Hepatocyte (in vitro differentiated cells): Measurements from ENCODE around the gene SIRT2. TPM values are rescaled to one million over a fixed set of nuclear protein-coding genes. Genes with fewer than 3 reads are reported as not detected.

ENCODE experiments used
- DNase-seq: peaks from one replicate; pipeline ENCODE4 v3.0.0-alpha.2; 2016; ENCODE audit warnings: low spot score
- H2AFZ ChIP-seq: fragments of 200-600 bp; sonication (generic); 2 replicates; pipeline ENCODE4 v1.6.0; 2016; ENCODE audit warnings: antibody characterized with exemption, mild to moderate bottlenecking
- H3K27ac ChIP-seq: fragments of 200-600 bp; sonication (generic); 2 replicates; pipeline ENCODE4 v1.5.1; 2016; ENCODE audit warnings: mild to moderate bottlenecking
- H3K27me3 ChIP-seq: fragments of 200-600 bp; sonication (generic); 2 replicates; pipeline ENCODE4 v1.6.1; 2016
- H3K36me3 ChIP-seq: fragments of 200-600 bp; sonication (generic); replicated peaks from 2 replicates; pipeline ENCODE4 v1.5.1; 2016; ENCODE audit warnings: low read depth; ENCODE audit not compliant: insufficient read depth
- H3K4me1 ChIP-seq: fragments of 200-600 bp; sonication (generic); 2 replicates; pipeline ENCODE4 v1.5.1; 2016; ENCODE audit warnings: mild to moderate bottlenecking, moderate library complexity; ENCODE audit not compliant: insufficient read depth
- H3K4me2 ChIP-seq: fragments of 200-600 bp; sonication (generic); 2 replicates; pipeline ENCODE4 v1.6.0; 2016
- H3K4me3 ChIP-seq: fragments of 200-600 bp; sonication (generic); 2 replicates; pipeline ENCODE4 v1.5.1; 2016; ENCODE audit warnings: mild to moderate bottlenecking
- H3K79me2 ChIP-seq: fragments of 200-600 bp; sonication (generic); 2 replicates; pipeline ENCODE4 v1.6.0; 2017; ENCODE audit warnings: mild to moderate bottlenecking
- H3K9me2 ChIP-seq: fragments of 200-600 bp; sonication (generic); replicated peaks from 2 replicates; pipeline ENCODE4 v1.6.0; 2017; ENCODE audit warnings: mild to moderate bottlenecking; ENCODE audit not compliant: insufficient read depth
- H3K9me3 ChIP-seq: fragments of 200-600 bp; sonication (generic); 2 replicates; pipeline ENCODE4 v1.5.1; 2016; ENCODE audit warnings: low read depth, mild to moderate bottlenecking
- H4K20me1 ChIP-seq: fragments of 200-600 bp; sonication (generic); 2 replicates; pipeline ENCODE4 v1.6.0; 2016; ENCODE audit warnings: mild to moderate bottlenecking; ENCODE audit not compliant: insufficient read depth, poor library complexity, severe bottlenecking
- EZH2 ChIP-seq: fragments of 200-600 bp; sonication (generic); IDR thresholded peaks from 2 replicates; pipeline ENCODE4 v1.6.1; 2016; ENCODE audit warnings: antibody characterized with exemption, mild to moderate bottlenecking, borderline replicate concordance
- EZH2phosphoT487 ChIP-seq: fragments of 200-600 bp; sonication (generic); IDR thresholded peaks from one replicate; pipeline ENCODE4 v1.6.1; 2018; ENCODE audit warnings: antibody characterized with exemption, mild to moderate bottlenecking, low read depth, moderate library complexity; ENCODE audit not compliant: unreplicated experiment, severe bottlenecking
- WGBS: methylation state at CpG from one replicate; pipeline ENCODE4 v1.1.6; 2016; ENCODE audit warnings: low lambda C conversion rate; ENCODE audit errors: missing lambda C conversion rate; 5-methylcytosine and 5-hydroxymethylcytosine counted together
- polyA plus RNA-seq: library from polyadenylated mRNA; unstranded; fragments of >200 nt; fragmentation: Nextera tagmentation; extraction: Ambion mirVana; gene quantifications from 2 replicates; pipeline ENCODE4 v1.2.1, GENCODE V29; 2016
- total RNA-seq: library from RNA; depleted of rRNA; stranded (reverse); fragments of >200 nt; gene quantifications from 2 replicates; pipeline ENCODE4 v1.2.3, GENCODE V29; 2014
- TF ChIP-seq, protein P1 (sequence below): fragments of 200-600 bp; sonication (generic); IDR thresholded peaks from 2 replicates; pipeline ENCODE4 v1.5.1; 2016; ENCODE audit warnings: antibody characterized with exemption, mild to moderate bottlenecking; ENCODE audit not compliant: poor library complexity

SIRT2 gene
- total and polyA plus RNA-seq, 2 experiments from 2014 or later, result 52.1 to 75.9 TPM

DNA sequence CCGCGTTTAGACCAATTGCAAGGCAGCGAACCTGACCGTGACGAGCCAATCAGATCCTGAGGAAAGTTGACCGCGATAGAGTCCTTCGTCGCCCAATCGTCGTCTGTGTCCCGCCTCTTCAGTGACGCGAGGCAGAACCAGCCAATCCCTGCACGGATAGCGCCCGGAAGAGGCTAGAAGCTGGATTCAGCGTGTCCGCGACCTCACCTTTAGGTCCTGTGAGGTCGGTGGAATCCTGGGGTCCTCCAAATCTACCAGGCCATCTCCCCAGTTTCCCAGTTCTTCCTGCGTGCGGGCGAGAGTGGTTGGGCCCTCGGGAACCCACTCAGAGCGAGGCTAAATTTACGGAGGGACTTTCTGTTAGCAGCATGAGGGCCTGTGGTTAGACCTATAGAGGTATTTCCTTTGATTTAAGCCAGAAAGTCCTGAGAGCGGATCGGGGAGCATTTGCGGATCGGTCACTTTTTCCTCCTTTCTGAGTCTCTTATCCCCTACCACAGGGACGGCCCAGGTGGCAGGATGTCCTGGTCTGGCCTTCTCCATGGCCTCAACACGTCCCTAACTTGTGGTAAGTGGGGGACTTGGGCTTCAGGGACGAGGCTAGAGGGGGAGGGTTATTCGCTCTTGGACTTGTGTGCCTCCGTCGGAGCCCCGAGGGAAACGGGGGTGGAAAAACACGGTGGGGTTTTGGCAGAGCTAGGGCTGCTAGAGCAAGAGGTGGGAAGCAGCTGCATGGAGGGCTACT, 31.5 kb upstream of the SIRT2 start, which contains the start of gene MRPS12:
TSS of gene MRPS12 (plus strand) at position 169 of the 745 bp plus-strand sequence. CDS start at position 520, 351 bp downstream.
- no peaks in the 10 kb centered on the region for H4K20me1 ChIP-seq
- H3K79me2 ChIP-seq, result peaks cover 39% of the 10 kb centered on the region
- no peaks in the 10 kb centered on the region for H3K36me3 ChIP-seq
- peak; percentile 99 for DNase-seq
- peak within 1 kb of the TSS; percentile 88 for H3K27ac ChIP-seq
- peak within 1 kb of the TSS; percentile 89 for H3K4me2 ChIP-seq
- H2AFZ ChIP-seq, result peak within 1 kb of the TSS; percentile 22
- TF ChIP-seq EZH2phosphoT487 (no peak), EZH2 (no peak)
- TF ChIP-seq, protein P1, sequence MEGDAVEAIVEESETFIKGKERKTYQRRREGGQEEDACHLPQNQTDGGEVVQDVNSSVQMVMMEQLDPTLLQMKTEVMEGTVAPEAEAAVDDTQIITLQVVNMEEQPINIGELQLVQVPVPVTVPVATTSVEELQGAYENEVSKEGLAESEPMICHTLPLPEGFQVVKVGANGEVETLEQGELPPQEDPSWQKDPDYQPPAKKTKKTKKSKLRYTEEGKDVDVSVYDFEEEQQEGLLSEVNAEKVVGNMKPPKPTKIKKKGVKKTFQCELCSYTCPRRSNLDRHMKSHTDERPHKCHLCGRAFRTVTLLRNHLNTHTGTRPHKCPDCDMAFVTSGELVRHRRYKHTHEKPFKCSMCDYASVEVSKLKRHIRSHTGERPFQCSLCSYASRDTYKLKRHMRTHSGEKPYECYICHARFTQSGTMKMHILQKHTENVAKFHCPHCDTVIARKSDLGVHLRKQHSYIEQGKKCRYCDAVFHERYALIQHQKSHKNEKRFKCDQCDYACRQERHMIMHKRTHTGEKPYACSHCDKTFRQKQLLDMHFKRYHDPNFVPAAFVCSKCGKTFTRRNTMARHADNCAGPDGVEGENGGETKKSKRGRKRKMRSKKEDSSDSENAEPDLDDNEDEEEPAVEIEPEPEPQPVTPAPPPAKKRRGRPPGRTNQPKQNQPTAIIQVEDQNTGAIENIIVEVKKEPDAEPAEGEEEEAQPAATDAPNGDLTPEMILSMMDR, result no peak
- peaks cover 4% of the 10 kb centered on the region for H3K4me1 ChIP-seq
- WGBS, result 2% methylated on average over 40 of the region's 40 CpGs
- H3K9me2 ChIP-seq, result no peaks in the 10 kb centered on the region
- H3K9me3 ChIP-seq, result no peaks in the 10 kb centered on the region
- no peaks in the 10 kb centered on the region for H3K27me3 ChIP-seq
- H3K4me3 ChIP-seq, result peak within 1 kb of the TSS; percentile 41

DNA sequence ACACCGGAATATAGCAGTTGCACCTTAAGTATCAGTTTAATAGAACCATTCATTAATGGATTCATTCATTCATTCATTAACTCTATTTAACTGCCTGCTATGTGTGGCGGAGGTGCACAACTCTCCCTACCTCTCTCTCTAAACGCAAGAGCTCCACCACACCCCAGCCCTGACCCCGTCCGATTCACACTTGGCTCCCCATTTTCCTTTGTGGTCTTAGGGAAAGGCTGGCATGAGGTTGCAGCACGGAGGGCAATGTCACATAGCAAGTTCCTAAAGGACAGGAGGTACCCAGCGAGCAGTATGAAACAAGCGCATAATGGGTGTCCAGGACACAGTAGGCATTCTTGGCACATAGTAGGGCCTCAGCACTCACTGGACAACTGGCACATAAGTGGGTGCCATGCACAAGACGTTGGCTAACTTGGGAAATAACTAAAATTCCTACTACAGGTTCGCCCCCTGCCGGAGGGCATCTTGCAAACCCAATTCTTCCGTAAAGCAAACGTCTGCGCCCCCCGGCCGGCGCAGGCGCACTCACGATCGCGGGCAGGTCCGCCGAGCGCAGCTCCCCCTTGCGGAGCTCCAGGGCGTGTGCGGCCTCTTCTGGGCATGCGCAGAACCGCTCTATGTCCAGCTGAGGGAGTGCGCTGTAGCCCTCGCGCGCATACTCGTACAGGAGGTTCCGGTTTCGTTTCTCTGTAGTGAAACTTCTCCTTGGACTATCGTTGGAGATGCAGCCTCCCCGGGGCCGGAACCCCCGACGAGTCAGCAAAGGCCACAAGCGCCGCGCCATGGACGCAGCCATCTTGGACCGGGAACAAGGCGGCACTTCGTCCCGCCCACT, 30.7 kb upstream of the SIRT2 start, which contains the start of gene SARS2:
TSS of gene SARS2 (minus strand) at position 835 of the 847 bp plus-strand sequence. CDS start at position 808, 27 bp downstream.
- TF ChIP-seq, protein P1, result peak; percentile 100
- TF ChIP-seq EZH2phosphoT487, result no peak
- 4% methylated on average over 49 of the region's 49 CpGs for WGBS
- peak within 1 kb of the TSS; percentile 88 for H3K27ac ChIP-seq
- H3K4me1 ChIP-seq, result peaks cover 4% of the 10 kb centered on the region
- no peaks in the 10 kb centered on the region for H3K27me3 ChIP-seq
- H4K20me1 ChIP-seq, result no peaks in the 10 kb centered on the region
- DNase-seq, result peak; percentile 96
- no peaks in the 10 kb centered on the region for H3K9me2 ChIP-seq
- peak within 1 kb of the TSS; percentile 89 for H3K4me2 ChIP-seq
- no peaks in the 10 kb centered on the region for H3K9me3 ChIP-seq
- peaks cover 39% of the 10 kb centered on the region for H3K79me2 ChIP-seq
- peak within 1 kb of the TSS; percentile 22 for H2AFZ ChIP-seq
- H3K36me3 ChIP-seq, result no peaks in the 10 kb centered on the region
- peak within 1 kb of the TSS; percentile 41 for H3K4me3 ChIP-seq

DNA sequence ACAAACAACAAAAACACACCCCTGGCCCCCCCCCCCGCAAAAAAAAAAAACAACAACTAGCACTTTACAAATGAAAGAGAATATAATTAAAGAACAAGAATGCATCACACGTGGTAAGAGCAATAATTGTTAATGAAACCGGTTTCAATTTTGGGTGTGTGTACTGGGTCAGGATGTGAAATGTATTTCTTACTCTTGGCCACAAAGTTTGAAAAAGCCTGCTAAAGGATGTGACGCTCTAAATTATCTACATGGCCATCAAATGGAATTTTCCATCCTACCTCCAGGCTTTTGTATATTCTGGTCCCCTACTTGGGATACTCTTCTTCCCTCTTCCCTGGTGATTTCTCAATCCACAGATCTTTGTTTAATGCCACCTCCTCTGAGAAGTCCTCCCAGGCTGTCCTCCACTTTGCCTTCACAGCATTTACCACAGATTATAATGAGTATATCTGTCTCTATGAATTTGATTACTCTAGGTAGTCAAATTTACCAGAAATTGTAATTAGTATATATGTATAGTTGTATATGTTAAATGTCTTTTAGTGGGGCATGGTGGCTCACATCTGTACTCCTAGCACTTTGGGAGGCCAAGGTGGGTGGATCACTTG, 29.1 kb upstream of the SIRT2 start:
- Histone ChIP-seq H3K27me3 (no peaks in the 10 kb centered on the region), H3K27ac (no peak overlapping the region), H3K9me2 (no peaks in the 10 kb centered on the region), H3K36me3 (no peaks in the 10 kb centered on the region), H2AFZ (no peak overlapping the region), H4K20me1 (no peaks in the 10 kb centered on the region), H3K79me2 (peaks cover 39% of the 10 kb centered on the region), H3K9me3 (no peaks in the 10 kb centered on the region), H3K4me1 (peaks cover 4% of the 10 kb centered on the region), H3K4me2 (no peak overlapping the region), H3K4me3 (no peak overlapping the region)
- TF ChIP-seq EZH2, result no peak
- TF ChIP-seq, protein P1, result no peak
- DNase-seq, result no peak
- 94% methylated on average over 3 of the region's 4 CpGs for WGBS
